H1 (cell line): ENCODE measurements around the gene TOB1. TPM values are rescaled to one million over a fixed set of nuclear protein-coding genes. Genes with fewer than 3 reads are reported as not detected.

ENCODE experiments used
- ATF3 ChIP-seq: IDR thresholded peaks from 2 replicates; pipeline ENCODE4 v1.6.1; 2011; ENCODE audit warnings: low read depth, mild to moderate bottlenecking, low read length; ENCODE audit not compliant: insufficient read depth
- RNF2 ChIP-seq: fragments of 200-900, 300-1000 bp; sonication (generic); IDR thresholded peaks from 2 replicates; pipeline ENCODE4 v1.7.1; 2016; ENCODE audit warnings: borderline replicate concordance, low read depth, mild to moderate bottlenecking, antibody characterized with exemption, low read length; ENCODE audit not compliant: poor library complexity, severe bottlenecking; ENCODE audit errors: missing control alignments
- polyA plus RNA-seq, 7 experiments: library from polyadenylated mRNA; depleted of rRNA in 3 of 7; stranded (reverse) in 5 of 7; unstranded in 2 of 7; fragments of >200 nt in 5 of 7; fragments of 200-250 nt in 2 of 7; gene quantifications; 1 replicate in 5 of 7; 2 replicates in 1 of 7; 4 replicates in 1 of 7; pipeline versions ENCODE4 v1.2.1 to v1.2.3, GENCODE V29; 2011 to 2013; ENCODE audit warnings: missing spikeins in 2 of 7, mixed read lengths in 2 of 7
- total RNA-seq: library from RNA; stranded (reverse); fragmentation: NEBNext Ultra II Directional; extraction: Animal tissue kit (Norgen Biotek cat#: 25700); gene quantifications from 2 replicates; pipeline ENCODE4 v1.2.1, GENCODE V29; 2021
- TF ChIP-seq, protein P1 (sequence below): IDR thresholded peaks from 2 replicates; pipeline ENCODE4 v1.6.1; 2012; ENCODE audit warnings: low read length, inconsistent platforms

Gene TOB1
- total and polyA plus RNA-seq, 2 of the 8 experiments (the other 6 are each of a cell fraction or from before 2014, with no cell fraction given), result 14.4 to 20.8 TPM

- TF ChIP-seq RNF2, result no peak
- TF ChIP-seq, protein P1, sequence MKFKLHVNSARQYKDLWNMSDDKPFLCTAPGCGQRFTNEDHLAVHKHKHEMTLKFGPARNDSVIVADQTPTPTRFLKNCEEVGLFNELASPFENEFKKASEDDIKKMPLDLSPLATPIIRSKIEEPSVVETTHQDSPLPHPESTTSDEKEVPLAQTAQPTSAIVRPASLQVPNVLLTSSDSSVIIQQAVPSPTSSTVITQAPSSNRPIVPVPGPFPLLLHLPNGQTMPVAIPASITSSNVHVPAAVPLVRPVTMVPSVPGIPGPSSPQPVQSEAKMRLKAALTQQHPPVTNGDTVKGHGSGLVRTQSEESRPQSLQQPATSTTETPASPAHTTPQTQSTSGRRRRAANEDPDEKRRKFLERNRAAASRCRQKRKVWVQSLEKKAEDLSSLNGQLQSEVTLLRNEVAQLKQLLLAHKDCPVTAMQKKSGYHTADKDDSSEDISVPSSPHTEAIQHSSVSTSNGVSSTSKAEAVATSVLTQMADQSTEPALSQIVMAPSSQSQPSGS, result no peak
- no peak for TF ChIP-seq ATF3
These were observed 45.3 kb upstream of the TOB1 start (continued) for GRCh38 chr17:50911450-50911849.
